Measurements from ENCODE around the gene SETD1A. TPM values are rescaled to one million over a fixed set of nuclear protein-coding genes. Genes with fewer than 3 reads are reported as not detected.

SETD1A gene
- total and polyA plus RNA-seq, 2 of the 4 experiments (the other 2 are of a cell fraction), result 0.54 to 5.8 TPM

DNA sequence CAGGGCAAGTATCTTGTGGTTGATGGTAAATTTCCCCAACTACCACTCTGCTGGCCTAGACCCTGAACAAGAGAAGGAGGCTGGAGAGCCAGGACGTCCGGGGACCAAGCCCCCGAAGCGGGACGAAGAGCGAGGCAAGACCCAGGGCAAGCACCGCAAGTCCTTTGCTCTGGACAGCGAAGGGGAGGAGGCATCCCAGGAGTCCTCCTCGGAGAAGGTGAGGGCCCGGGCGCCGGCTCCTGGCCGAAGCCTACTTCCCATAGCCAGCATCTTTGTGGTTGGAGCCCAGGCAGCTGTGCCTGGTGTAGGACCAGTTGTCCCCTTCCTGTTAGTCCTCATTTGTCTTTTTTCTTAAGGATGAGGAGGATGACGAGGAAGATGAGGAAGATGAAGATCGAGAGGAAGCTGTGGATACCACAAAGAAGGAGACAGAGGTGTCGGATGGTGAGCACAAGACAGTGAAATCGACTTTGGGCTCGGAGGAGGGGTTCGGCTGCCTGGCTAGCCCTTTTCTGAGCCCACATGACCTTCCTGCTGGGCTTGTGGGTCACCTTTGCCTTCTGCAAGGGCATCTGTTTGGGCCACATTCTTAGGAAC lies 11.8 kb downstream of the SETD1A start:
- no peaks in the 10 kb centered on the region for H3K27me3 ChIP-seq (ENCODE audit: control insufficient read depth, insufficient read depth, low read length)
- no peak overlapping the region for H3K9ac ChIP-seq (ENCODE audit: low read depth, low read length)
- no peak overlapping the region for H4K91ac ChIP-seq (ENCODE audit: insufficient read depth, low read depth, low read length)
- H4K5ac ChIP-seq (ENCODE audit: low read depth, low read length), result no peak overlapping the region
- H3K56ac ChIP-seq (ENCODE audit: extremely low read depth, insufficient read depth, low read length), result no peak overlapping the region
- no peak overlapping the region for H3K14ac ChIP-seq (replicated peaks; ENCODE audit: low read depth, low read length)
- BruUV-seq (replicated peaks), result no TSS peak
- no peak overlapping the region for H2BK120ac ChIP-seq (ENCODE audit: low read depth, low read length)
- 95% methylated on average over 11 of the region's 19 CpGs; no CpG with 5 or more reads in 1 of the 2 experiments for WGBS, 2 experiments (ENCODE audit: extremely low coverage in 2 of 2, insufficient read length in 1 of 2)
- H2BK5ac ChIP-seq (ENCODE audit: low read depth, low read length, poor library complexity, severe bottlenecking), result no peak overlapping the region
- no peak overlapping the region for H2BK15ac ChIP-seq (ENCODE audit: low read depth, low read length)
- no peak overlapping the region for H3K4me2 ChIP-seq (ENCODE audit: low read depth, low read length)
- dilution Hi-C loops (cut with HindIII; ENCODE audit: low sequenced_read_pairs, unreplicated experiment) (no loop called here), in situ Hi-C loops (cut with MboI; ENCODE audit: low sequenced_read_pairs) (no loop called here), intact Hi-C loops (cut with micrococcal nuclease) (no loop called here)
- no peak overlapping the region for H4K8ac ChIP-seq (ENCODE audit: low read depth in 2 of 2, low read length in 2 of 2)
- peaks cover 2% of the 10 kb centered on the region; the same call in 1 of the 2 replicates for H3K4me1 ChIP-seq (ENCODE audit: control insufficient read depth, insufficient read depth, low read length)
- H3K36me3 ChIP-seq (ENCODE audit: control insufficient read depth, insufficient read depth, low read length), result peaks cover 72% of the 10 kb centered on the region
- no peak overlapping the region for H3K4ac ChIP-seq (ENCODE audit: low read depth, low read length)
- H2AFZ ChIP-seq (replicated peaks; ENCODE audit: low read length, poor library complexity), result no peak overlapping the region
- H2BK20ac ChIP-seq (ENCODE audit: low read depth, low read length), result no peak overlapping the region
- no peaks in the 10 kb centered on the region for H3K9me3 ChIP-seq (ENCODE audit: control insufficient read depth, insufficient read depth, low read length)
- ChIA-PET CTCF (interaction anchor here (1.2 kb wide), 1 partner anchor 16 kb away, joined by 3 read pairs; no protein-coding TSS in a partner anchor), POLR2A (ENCODE audit: unreplicated experiment) (no interaction called here)
- H2AK9ac ChIP-seq (replicated peaks; ENCODE audit: low read depth, low read length, poor library complexity), result no peak overlapping the region
- no peak overlapping the region for H3K27ac ChIP-seq (ENCODE audit: insufficient read depth, low read length)
- TF ChIP-seq RAD21 (IDR thresholded peaks at IDR 0.05; ENCODE audit: low read length) (no peak), RCOR1 (IDR thresholded peaks at IDR 0.05; ENCODE audit: insufficient replicate concordance, low read length) (no peak), ELK1 (IDR thresholded peaks at IDR 0.05; ENCODE audit: borderline replicate concordance, low read depth, low read length) (no peak), CHD1 (IDR thresholded peaks at IDR 0.05; ENCODE audit: low read depth, low read length) (no peak), FOS (IDR thresholded peaks at IDR 0.05; ENCODE audit: low read depth, low read length) (no peak), NFE2L2 (IDR thresholded peaks at IDR 0.05; ENCODE audit: low read depth, low read length) (no peak), MAZ (IDR thresholded peaks at IDR 0.05; ENCODE audit: borderline replicate concordance, low read depth, low read length) (no peak), RFX5 (IDR thresholded peaks at IDR 0.05; ENCODE audit: low read depth, low read length) (no peak), CEBPB (IDR thresholded peaks at IDR 0.05; ENCODE audit: low read depth, low read length) (no peak), SMC3 (IDR thresholded peaks at IDR 0.05; ENCODE audit: low read depth, low read length) (no peak), POLR2A (IDR thresholded peaks at IDR 0.05; ENCODE audit: low read depth, low read length) (no peak), MAFK (IDR thresholded peaks at IDR 0.05; ENCODE audit: low read depth, low read length) (no peak), MXI1 (IDR thresholded peaks at IDR 0.05; ENCODE audit: borderline replicate concordance, low read depth, low read length) (no peak), BHLHE40 (IDR thresholded peaks at IDR 0.05; ENCODE audit: low read depth, low read length) (no peak)
- TF ChIP-seq, protein P1, sequence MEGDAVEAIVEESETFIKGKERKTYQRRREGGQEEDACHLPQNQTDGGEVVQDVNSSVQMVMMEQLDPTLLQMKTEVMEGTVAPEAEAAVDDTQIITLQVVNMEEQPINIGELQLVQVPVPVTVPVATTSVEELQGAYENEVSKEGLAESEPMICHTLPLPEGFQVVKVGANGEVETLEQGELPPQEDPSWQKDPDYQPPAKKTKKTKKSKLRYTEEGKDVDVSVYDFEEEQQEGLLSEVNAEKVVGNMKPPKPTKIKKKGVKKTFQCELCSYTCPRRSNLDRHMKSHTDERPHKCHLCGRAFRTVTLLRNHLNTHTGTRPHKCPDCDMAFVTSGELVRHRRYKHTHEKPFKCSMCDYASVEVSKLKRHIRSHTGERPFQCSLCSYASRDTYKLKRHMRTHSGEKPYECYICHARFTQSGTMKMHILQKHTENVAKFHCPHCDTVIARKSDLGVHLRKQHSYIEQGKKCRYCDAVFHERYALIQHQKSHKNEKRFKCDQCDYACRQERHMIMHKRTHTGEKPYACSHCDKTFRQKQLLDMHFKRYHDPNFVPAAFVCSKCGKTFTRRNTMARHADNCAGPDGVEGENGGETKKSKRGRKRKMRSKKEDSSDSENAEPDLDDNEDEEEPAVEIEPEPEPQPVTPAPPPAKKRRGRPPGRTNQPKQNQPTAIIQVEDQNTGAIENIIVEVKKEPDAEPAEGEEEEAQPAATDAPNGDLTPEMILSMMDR (conservative IDR thresholded peaks at IDR 0.05; ENCODE audit: low read depth, low read length), result no peak
- TF ChIP-seq, protein P2, sequence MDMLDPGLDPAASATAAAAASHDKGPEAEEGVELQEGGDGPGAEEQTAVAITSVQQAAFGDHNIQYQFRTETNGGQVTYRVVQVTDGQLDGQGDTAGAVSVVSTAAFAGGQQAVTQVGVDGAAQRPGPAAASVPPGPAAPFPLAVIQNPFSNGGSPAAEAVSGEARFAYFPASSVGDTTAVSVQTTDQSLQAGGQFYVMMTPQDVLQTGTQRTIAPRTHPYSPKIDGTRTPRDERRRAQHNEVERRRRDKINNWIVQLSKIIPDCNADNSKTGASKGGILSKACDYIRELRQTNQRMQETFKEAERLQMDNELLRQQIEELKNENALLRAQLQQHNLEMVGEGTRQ (IDR thresholded peaks at IDR 0.05; ENCODE audit: low read depth, low read length), result no peak
- H3K18ac ChIP-seq (ENCODE audit: low read depth, low read length), result no peak overlapping the region
- ATAC-seq (ENCODE audit: low read depth) (no peak), DNase-seq (no peak)
- no peak overlapping the region for H2AK5ac ChIP-seq (ENCODE audit: low read depth, low read length)
- H3K23ac ChIP-seq (ENCODE audit: low read depth, low read length), result no peak overlapping the region
- H3K4me3 ChIP-seq (ENCODE audit: insufficient read depth, low read depth, low read length), result no peak overlapping the region
- peaks cover 5% of the 10 kb centered on the region; the same call in 1 of the 2 replicates for H4K20me1 ChIP-seq (ENCODE audit: insufficient read depth, low read length)
- H3K79me1 ChIP-seq (ENCODE audit: low read depth in 1 of 2, low read length in 2 of 2), result peaks cover 0 to 15% of the 10 kb centered on the region in 2 experiments; a peak in 3 of 4 replicates
- H3K9me1 ChIP-seq (ENCODE audit: insufficient read depth, low read length), result no peaks in the 10 kb centered on the region

Measured in IMR-90 (cell line).